ENCODE results near the gene TMEM131L.

DNA sequence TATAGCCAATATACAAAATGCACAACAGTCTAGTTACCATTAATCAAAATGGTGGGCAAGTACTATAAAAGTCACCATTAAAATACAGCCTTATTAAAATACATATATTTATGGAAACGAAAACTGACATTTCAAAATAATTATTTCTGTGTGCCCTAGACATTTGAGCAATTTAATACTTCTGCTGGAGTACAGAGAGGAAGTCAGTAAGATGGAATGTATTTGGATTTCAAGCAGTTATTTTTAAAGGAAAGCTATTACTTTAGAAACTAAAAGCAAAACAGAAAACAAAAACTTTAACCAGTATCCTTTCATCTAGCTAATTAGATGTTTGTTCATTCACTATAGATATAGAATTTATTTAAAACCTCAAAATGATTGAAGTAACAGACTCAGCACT lies 180.1 kb downstream of the TMEM131L start:
- TF ChIP-seq SP1 (IDR thresholded peaks at IDR 0.05) (no peak), TAF1 (conservative IDR thresholded peaks at IDR 0.05) (no peak), FOXA1 (IDR thresholded peaks at IDR 0.05) (no peak), JUND (IDR thresholded peaks at IDR 0.05) (no peak), HNF4A (conservative IDR thresholded peaks at IDR 0.05) (no peak), EGR1 (IDR thresholded peaks at IDR 0.05; ENCODE audit: low read depth in 2 of 2) (no peak), YY1 (IDR thresholded peaks at IDR 0.05) (no peak), GABPA (IDR thresholded peaks at IDR 0.05 in 1 of 2, conservative IDR thresholded peaks at IDR 0.05 in 1 of 2) (no peak), RAD21 (IDR thresholded peaks at IDR 0.05) (no peak)
- TF ChIP-seq, protein P1, sequence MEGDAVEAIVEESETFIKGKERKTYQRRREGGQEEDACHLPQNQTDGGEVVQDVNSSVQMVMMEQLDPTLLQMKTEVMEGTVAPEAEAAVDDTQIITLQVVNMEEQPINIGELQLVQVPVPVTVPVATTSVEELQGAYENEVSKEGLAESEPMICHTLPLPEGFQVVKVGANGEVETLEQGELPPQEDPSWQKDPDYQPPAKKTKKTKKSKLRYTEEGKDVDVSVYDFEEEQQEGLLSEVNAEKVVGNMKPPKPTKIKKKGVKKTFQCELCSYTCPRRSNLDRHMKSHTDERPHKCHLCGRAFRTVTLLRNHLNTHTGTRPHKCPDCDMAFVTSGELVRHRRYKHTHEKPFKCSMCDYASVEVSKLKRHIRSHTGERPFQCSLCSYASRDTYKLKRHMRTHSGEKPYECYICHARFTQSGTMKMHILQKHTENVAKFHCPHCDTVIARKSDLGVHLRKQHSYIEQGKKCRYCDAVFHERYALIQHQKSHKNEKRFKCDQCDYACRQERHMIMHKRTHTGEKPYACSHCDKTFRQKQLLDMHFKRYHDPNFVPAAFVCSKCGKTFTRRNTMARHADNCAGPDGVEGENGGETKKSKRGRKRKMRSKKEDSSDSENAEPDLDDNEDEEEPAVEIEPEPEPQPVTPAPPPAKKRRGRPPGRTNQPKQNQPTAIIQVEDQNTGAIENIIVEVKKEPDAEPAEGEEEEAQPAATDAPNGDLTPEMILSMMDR (IDR thresholded peaks at IDR 0.05; ENCODE audit: low read depth, low read length, missing input control): no peak
- TF ChIP-seq, protein P2, sequence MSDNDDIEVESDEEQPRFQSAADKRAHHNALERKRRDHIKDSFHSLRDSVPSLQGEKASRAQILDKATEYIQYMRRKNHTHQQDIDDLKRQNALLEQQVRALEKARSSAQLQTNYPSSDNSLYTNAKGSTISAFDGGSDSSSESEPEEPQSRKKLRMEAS (IDR thresholded peaks at IDR 0.05): no peak
- TF ChIP-seq, protein P3, sequence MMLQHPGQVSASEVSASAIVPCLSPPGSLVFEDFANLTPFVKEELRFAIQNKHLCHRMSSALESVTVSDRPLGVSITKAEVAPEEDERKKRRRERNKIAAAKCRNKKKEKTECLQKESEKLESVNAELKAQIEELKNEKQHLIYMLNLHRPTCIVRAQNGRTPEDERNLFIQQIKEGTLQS (IDR thresholded peaks at IDR 0.05): no peak
- TF ChIP-seq, protein P4, sequence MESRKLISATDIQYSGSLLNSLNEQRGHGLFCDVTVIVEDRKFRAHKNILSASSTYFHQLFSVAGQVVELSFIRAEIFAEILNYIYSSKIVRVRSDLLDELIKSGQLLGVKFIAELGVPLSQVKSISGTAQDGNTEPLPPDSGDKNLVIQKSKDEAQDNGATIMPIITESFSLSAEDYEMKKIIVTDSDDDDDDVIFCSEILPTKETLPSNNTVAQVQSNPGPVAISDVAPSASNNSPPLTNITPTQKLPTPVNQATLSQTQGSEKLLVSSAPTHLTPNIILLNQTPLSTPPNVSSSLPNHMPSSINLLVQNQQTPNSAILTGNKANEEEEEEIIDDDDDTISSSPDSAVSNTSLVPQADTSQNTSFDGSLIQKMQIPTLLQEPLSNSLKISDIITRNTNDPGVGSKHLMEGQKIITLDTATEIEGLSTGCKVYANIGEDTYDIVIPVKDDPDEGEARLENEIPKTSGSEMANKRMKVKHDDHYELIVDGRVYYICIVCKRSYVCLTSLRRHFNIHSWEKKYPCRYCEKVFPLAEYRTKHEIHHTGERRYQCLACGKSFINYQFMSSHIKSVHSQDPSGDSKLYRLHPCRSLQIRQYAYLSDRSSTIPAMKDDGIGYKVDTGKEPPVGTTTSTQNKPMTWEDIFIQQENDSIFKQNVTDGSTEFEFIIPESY (IDR thresholded peaks at IDR 0.05): no peak
- TF ChIP-seq, protein P5, sequence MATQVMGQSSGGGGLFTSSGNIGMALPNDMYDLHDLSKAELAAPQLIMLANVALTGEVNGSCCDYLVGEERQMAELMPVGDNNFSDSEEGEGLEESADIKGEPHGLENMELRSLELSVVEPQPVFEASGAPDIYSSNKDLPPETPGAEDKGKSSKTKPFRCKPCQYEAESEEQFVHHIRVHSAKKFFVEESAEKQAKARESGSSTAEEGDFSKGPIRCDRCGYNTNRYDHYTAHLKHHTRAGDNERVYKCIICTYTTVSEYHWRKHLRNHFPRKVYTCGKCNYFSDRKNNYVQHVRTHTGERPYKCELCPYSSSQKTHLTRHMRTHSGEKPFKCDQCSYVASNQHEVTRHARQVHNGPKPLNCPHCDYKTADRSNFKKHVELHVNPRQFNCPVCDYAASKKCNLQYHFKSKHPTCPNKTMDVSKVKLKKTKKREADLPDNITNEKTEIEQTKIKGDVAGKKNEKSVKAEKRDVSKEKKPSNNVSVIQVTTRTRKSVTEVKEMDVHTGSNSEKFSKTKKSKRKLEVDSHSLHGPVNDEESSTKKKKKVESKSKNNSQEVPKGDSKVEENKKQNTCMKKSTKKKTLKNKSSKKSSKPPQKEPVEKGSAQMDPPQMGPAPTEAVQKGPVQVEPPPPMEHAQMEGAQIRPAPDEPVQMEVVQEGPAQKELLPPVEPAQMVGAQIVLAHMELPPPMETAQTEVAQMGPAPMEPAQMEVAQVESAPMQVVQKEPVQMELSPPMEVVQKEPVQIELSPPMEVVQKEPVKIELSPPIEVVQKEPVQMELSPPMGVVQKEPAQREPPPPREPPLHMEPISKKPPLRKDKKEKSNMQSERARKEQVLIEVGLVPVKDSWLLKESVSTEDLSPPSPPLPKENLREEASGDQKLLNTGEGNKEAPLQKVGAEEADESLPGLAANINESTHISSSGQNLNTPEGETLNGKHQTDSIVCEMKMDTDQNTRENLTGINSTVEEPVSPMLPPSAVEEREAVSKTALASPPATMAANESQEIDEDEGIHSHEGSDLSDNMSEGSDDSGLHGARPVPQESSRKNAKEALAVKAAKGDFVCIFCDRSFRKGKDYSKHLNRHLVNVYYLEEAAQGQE (IDR thresholded peaks at IDR 0.05): no peak
